Left colon (tissue), 2 donors: Measurements from ENCODE around the gene CCDC175. TPM values are rescaled to one million over a fixed set of nuclear protein-coding genes. Genes with fewer than 3 reads are reported as not detected.

Experiments
- ATAC-seq: fragments of 200-7000 bp; cut with Tn5 transposase; one replicate; pipeline ENCODE4 v1.9.1; 2020; ENCODE audit warnings: mild to moderate bottlenecking, moderate library complexity
- DNase-seq, 2 donors: peaks; one replicate each; pipeline ENCODE4 v3.0.0-alpha.2; 2020
- intact Hi-C, 2 donors: fragments of 100-400 bp; cut with DNase I in 1 of 2; cut with micrococcal nuclease in 1 of 2; formaldehyde crosslinking; loops; one replicate each; pipeline versions ENCODE4 v1.11.2 to v1.14.0; 2022; cut with DNase I, micrococcal nuclease
- total RNA-seq, 2 donors: library from RNA; stranded (reverse); fragmentation: NEBNext Ultra II Directional; extraction: Animal tissue kit (Norgen Biotek cat#: 25700); gene quantifications; one replicate each; pipeline ENCODE4 v1.2.1, GENCODE V29; 2021
- donor health status: DM: no; HTN: no; CAD: no.
- donor health status: DM: yes; HTN: yes; CAD: no.

Gene CCDC175
- total RNA-seq, 2 donors from 2014 or later: 0.42 to 0.79 TPM

DNA sequence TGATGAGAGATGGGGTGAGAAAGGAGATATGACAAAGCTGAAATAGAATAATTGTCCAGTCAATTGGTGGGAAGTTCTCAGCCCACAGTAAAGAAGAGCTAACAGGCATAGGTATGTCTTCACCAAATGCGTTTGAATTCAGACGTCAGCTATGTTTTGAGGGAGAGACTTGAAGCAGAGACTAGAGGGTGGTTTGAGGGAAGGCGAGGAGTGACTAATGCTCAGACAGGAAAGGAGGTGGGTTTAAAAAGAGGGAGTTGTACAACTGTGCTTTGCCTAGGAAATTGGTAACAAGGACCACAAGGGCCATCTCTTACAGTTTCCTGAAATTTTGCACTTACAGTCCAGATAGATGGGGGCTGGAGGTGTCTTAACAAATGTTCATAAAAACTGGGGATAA lies 85.9 kb downstream of the CCDC175 start:
- intact Hi-C loops: no loop called here
- DNase-seq: no peak
- ATAC-seq: no peak

DNA sequence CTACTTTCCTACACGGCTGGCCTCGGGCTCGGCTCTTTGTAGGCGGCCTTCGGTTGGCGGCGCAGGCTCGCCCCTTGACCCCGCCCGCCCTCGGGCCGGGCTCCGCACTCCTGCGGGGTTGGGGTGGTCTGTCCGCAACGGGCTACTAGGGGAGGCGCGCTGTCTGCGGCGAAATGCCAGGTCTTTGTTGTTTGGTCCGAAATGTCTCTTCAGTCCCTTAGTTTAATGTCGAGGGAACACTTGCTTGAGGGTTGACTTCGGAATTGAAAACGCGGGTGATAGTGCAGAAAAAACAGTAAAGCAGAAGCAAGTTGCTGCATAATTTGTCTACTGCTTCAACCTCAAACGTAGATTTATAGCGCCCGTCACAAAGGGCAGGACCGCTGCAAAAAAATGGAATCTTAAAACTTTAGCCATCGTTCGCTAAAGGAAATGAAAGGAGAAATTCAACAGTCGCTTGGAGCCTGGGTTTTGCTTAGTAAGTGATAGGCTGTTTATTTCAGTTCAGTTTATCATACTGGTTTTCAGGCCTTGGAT lies 91.9 kb downstream of the CCDC175 start:
- ATAC-seq: peak; percentile 58
- intact Hi-C loops: no loop called here
- no peak for DNase-seq

DNA sequence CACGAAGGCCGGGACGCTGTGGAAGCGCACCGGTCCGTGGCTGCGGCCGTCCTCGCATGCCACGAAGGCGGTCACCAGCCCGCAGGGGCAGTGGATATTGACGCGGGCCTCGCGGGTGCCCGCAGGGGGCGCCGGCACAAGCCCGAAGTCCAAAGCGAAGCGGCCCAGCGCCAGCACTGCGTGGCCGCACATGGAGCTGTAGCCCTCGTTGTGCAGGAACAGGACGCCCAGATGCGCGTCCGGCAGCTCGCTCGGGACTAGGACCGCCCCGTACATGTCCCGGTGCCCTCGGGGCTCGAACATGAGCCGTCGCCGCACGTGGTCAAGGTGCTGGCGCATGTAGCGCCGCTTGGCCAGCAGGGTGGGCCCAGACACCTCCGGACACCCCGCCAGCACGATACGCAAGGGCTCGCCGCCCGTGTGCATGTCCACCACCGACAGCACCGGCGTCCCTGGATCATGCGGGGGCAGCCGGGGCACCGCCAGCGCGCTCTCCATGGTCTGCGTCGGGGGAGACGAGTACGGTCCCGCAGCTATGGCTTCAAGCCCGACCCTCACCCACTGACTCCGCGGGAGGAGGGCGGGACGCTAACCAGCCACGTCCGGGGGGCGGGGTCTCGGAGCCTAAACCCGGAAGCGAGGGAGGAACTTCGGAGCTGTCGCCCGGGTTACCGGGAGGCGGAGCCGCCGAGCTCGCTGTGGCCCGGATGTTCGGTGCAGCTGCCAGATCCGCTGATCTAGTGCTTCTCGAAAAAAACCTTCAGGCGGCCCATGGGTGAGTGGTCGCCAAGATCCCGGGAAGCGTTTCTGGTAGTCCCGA lies 92.6 kb downstream of the CCDC175 start, which contains the start of the genes JKAMP and L3HYPDH:
TSS of gene JKAMP (plus strand) at position 699 of the 820 bp plus-strand sequence. CDS start at position 772, 73 bp downstream.
TSS of gene L3HYPDH (minus strand) at position 590 of the 820 bp plus-strand sequence. CDS start at position 498, 92 bp downstream.
- DNase-seq (peak; percentile 97 to 100), ATAC-seq (peak; percentile 92)
- intact Hi-C loops: no loop called here

DNA sequence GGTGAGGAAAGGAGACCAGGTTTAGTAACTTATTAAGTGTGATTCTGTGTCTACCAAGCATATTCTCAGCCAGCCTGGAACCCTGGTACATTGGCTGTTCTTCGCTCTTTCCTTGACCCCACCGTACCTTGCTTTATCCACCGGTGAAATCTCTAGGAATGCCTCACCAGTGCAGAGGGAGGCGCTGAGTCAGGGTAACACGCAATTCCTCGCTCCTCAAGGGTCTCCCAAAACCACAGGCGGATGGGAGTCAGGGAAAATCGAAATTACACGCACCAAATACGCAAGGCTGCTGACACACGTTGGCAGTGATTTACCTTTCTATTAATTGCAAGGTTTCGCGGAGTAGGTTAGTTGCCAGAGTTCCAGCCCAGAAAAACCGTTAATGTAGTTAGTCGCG lies 93.2 kb downstream of the CCDC175 start:
- intact Hi-C loops: no loop called here
- ATAC-seq: no peak
- no peak for DNase-seq

DNA sequence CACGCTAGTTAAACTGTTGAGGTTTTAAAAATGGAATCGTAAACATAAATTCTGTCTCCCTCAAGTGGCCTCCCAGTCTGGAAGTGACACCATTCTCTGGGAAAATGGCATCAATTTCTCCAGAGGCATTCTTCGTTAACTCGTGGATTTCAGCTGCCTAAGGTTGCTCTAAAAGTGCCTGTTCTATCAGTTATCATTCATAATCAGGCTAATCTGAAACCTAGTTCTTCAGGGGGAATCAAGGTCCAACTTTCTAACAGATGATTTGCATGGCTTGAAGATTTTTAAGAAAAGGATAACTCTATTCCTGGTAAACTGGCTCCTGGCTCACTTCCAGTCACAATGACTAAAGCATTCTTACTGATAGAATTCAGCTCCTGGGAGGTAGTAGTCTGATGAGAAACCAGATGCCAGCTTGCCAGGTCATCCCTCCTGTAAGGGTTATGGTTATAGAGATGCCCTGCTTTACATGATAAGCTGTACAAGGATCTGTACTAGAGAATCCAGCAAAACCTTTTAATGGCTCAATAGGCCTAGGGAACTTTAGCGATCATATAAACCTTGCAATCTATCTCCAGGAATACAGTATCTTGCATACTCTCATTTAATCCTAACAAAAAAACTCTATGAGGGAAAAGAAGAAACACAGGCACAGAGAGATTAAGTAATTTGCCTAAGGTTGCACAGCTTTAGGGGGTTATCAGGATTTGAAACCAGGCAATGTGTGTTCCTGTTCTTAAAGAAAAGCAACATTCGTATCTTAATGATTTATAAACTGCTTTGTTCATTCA lies 93.9 kb downstream of the CCDC175 start:
- intact Hi-C loops: no loop called here
- DNase-seq (no peak), ATAC-seq (no peak)

DNA sequence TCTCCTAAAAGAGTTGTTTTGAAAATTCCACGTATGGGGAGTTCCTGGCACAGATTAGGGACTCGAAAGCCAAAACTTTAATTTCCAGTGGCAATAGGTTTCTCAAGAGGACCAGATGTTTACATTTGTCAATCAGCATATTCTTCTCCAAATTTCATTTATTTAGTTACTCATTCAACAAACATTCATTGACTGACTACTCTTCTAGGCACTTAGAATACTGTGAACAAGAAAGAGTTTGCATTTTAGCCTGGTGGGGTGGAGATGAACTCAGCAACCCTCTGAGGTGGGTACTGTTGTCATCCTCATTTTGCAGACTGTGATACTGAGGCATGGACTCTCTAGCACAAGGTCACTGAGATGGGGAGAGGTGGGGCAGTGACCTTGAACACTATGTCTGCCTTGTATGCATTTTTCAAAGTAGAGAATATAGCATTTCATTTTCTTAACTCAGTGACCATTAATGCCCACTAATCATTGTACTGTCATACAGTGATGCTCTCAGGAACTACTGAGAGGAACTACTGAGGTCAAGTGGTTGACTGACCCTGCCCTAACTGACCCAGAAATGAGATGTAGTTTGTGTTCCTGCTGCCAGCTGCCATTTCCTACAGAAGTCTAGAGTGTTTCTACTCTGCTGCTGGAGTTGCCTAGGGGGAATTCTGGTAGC lies 94.6 kb downstream of the CCDC175 start:
- intact Hi-C loops: no loop called here
- DNase-seq: no peak
- ATAC-seq: no peak

DNA sequence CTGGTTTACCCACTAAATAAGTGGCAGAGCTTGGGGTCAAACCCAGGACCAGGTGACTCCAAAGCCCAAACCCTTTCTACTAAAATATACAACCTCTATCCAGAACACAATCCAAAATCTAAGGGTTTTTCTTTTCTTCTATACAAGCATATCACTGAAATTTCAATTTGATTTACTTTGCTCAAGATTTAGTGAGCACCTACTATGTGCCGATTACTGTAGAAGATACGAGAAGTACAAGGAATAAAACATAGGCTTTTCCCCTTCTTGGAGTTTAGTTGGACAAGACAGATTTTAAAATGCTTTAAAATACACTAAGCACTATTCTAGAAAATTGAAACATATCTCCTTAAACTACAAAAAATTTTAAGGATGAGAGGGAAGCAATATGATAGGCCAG lies 95.2 kb downstream of the CCDC175 start:
- DNase-seq (no peak), ATAC-seq (no peak)
- intact Hi-C loops: no loop called here

DNA sequence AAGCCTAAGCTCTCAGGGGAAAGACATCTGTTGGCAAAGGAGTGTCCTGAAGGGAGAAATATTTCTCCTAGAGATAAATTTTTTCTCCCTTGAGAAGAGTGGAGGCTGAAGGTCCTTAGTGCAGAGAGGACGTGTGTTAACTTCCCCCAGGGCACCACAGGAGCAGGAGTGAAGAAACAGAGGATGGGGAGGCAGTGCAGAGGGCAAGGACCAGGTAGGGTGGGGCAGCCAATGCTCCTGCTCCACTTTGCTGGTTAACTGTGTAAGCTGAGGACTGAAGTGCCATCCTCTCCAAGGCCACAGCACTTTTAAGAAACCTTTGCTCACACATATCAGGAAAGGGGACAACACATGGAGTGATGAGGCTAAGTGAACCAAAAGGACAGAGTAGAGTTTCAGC lies 96.4 kb downstream of the CCDC175 start:
- no peak for DNase-seq
- intact Hi-C loops: no loop called here
- ATAC-seq: no peak

DNA sequence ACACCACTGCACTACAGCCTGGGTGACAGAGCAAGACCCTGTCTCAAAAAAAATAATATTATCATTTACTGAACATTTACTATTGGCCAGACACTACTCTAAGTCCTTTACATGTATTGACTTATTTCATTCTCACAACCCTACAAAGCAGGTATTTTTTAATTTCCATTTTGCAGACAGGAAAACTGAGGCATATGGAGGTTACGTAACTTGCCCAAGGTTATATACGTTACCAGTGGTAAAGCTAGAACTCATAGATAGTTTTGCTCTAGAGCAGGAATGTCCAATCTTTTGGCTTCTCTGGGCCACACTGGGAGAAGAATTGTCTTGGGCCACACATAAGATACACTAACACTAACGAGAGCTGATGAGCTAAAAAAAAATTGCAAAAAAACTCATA lies 98.1 kb downstream of the CCDC175 start:
- DNase-seq (no peak), ATAC-seq (no peak)
- intact Hi-C loops: no loop called here

DNA sequence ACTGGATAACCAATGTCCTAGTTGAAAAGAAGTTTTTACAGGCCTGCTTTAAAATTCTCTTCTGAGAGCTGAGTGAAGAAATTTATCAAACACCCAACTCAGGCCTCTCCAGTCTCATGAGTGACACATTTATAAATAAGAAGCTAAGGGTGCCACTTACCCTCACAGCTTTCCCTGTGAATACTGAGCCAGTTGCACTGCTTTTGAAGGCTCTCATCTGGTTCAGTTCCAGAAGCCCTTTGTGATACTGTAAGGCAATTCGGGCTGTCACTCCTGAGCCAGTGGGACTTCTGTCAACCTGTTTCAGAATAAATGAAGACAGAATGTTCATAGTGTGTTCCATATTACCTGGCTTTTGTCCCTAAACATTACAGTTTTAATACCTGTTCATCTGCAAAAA lies 100.9 kb downstream of the CCDC175 start:
- ATAC-seq: no peak
- intact Hi-C loops: no loop called here
- no peak for DNase-seq

DNA sequence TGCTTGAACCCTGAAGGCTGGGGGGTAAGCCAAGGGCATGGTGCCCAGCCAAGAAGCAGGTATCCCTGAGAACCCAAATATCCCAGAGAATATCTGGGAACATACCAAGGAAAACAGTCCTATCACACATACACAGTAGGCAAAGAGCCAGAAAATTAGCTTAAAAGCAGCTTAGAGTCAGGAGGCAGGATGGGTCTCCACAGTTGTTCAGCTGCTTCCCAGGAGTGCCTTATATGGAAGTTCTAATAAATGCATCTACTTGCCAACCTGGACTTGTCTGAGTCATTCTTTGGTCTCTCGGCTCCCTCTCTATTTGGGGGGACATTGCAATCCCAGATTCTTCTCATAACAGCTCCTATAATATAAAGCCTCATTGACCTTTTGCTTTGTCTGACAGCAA lies 102.4 kb downstream of the CCDC175 start:
- DNase-seq (no peak), ATAC-seq (no peak)
- intact Hi-C loops: no loop called here

DNA sequence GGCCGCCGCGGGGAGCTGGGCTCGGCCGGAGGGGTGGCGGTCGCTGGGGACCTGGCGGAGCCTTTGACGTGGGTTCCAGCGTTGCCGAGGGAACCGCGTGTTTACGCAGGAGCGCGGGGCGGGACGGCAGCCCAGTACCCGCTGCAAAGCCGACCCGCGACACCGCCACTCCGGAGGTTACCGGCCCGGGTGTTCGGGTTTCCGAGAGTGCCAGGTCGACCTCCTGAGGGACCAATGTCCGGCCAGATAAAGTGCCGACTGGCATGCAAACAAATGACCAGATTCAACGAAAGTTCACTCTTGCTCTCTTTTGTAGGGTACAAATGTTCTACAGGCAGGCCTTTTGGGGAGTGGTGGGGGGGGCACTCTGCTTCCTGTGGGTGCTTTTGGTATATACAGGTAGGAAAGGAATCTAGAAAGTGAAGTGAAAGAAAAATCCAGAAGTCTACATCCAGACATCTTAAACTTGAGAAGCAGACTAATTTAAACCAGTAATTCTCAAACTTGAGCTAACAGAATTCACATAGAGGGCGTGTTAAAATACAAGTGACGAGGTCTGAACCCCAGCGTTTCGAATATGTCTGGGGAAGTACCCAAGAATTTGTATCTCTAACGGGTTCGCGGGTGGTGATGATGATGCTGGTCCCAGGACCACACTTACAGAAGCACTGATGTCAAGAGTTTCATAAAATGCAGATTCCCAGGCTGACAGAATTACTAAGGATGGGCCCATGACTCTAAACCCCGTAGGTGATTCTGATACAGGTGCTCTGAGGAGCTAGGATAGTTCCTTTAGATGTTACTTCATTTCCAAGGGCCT lies 111.1 kb downstream of the CCDC175 start, which contains the start of gene GPR135:
TSS of gene GPR135 (minus strand) at position 65 of the 820 bp plus-strand sequence. CDS start 154 bp downstream, outside the sequence.
- ATAC-seq (peak; percentile 36), DNase-seq (no peak)
- intact Hi-C loops: no loop called here

DNA sequence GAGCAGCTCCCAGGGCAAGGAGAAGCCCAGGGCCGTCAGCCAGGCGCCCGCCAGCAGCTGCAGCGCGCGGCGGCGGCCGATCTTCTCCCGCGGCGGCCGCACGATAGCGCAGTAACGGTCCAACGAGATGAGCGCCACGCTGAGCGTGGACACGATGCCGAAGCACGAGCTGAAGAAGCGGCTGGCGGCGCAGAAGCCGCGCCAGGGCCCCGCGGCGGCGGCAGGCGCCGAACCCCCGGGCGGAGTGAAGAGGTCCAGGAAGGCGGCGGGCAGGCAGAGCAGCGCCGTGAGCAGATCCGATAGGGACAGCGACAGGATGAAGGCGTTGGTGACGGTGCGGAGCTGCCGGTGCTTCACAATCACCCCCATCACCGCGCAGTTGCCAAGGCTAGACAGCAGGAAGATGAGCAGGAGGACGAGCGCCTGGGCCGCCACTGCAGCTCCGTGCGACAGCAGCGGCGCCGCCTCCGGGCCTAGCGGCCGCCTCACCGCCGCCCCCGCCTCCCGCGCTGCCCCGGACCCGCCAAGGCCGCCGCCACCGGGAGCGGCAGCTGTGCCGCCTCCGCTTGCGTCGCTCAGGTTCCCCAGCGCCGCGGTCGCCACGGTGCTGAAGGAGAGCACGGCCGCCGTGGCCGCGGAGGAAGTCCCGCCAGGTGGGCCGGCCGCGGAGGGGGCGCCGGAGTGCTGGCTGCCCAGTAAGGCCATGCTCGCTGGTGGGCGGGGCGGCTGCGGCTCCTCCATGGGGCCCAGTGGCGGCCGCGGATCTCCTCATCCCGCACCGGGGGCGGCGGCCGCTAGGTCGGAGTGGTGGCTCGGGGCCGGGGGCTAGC lies 111.9 kb downstream of the CCDC175 start:
- peak; percentile 49 to 75 for DNase-seq
- intact Hi-C loops: no loop called here
- peak; percentile 79 for ATAC-seq

DNA sequence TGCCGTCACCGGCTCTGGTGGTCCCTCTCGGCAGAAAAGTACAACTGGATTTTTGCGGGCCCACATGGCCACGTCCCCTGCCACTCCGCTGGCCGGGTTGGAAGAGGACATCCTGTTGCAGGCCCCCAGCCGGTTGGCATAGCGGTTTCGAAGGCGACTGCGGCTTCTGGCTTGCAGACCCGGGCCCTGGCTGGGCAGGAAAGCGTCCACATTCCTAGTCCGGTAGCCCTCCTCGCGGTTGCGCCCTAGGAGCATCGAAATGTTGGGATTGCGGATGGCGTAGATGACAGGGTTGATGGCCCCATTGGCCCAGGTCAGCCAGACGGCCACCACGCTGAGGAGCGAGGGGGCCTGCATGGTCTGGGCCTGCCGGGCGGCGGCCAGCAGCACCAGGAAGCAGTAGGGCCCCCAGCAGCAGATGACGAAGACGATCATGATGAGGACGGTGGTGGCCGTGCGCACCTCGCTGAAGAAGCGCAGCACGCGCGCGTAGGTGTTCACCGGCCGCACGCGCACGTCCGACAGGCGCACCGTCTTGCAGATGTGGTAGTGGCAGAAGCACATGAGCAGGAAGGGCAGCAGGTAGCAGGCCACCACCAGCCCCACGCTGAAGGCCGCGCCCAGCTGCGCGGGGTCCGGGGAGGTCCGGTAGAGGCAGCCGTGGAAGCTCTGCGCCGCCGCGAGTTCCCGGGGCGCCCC lies 112.7 kb downstream of the CCDC175 start:
- no peak for ATAC-seq
- intact Hi-C loops: no loop called here
- peak in 1 of 2 donors; percentile 26 for DNase-seq

DNA sequence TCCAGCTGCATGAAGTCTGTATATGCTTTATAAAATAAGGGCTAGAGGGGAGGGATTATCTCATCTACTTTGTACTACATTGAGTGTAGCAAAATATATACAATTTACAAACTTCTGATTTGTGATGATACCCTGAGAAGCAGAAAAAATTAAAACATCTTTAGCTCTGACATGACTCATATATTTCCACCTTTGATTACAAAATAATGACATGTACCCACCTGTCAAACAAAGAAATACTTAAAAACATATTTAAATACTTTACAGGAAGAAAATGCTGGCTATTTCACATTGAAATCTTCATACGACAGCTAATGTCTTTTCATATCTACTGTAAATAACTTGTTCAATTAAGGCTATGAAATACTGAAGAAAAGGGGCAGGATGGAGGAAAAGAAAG lies 114.7 kb downstream of the CCDC175 start:
- ATAC-seq (no peak), DNase-seq (no peak)
- intact Hi-C loops: no loop called here

DNA sequence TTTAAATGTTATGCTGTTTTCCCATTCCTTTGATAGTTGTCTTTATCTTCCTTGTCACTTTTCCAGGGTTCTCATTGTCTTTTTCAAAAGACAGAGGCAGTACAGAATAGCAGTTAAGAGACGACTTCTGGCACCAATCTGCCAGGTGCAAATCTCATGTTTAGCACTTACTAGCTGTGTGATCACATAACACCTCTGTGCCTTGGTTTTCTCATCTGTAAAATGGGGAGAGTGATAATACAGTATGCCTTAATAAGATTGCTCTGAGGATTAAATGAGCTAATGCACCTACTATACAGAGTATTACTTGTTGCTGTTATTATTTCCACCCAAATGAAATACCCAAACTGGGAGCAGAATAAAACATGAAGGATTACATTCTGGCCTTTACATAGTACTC lies 116.2 kb downstream of the CCDC175 start:
- DNase-seq: no peak
- ATAC-seq: no peak
- intact Hi-C loops: no loop called here

DNA sequence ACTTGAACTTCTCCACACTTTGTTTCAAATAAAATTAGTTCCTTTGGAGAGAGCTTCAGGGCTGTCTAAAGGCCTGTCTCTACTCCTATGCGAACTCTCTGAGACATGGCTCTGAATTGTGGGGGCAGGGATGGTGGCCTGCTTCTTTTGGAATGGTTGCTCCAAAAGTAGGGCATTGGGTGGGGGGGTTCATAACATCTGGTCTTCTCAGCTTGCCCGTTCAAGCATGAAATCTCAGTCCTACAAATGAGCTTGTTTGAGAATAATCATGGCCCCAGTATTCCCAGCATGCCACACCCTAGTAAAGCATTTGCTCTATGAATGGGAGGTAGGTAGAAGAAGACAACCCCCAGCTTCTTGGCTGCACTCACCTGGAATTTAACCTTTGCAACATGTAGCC lies 118.1 kb downstream of the CCDC175 start:
- intact Hi-C loops: no loop called here
- no peak for ATAC-seq
- no peak for DNase-seq
